DOHH2 (cell line): Measurements from ENCODE around the gene BAG2.

ENCODE experiments used
- H3F3A ChIP-seq: fragments of 200-600 bp; sonication (generic), shearing (Covaris generic); 2 replicates; pipeline ENCODE4 v1.6.0; 2016; ENCODE audit warnings: antibody characterized with exemption, mild to moderate bottlenecking; ENCODE audit not compliant: control insufficient read depth, insufficient read depth
- H3K27ac ChIP-seq: fragments of 200-600 bp; sonication (generic); 2 replicates; pipeline ENCODE4 v1.5.1; 2014; ENCODE audit warnings: low read depth, mild to moderate bottlenecking, low read length, moderate library complexity
- H3K27me3 ChIP-seq: fragments of 200-600 bp; sonication (generic); 2 replicates; pipeline ENCODE4 v1.6.1; 2014; ENCODE audit warnings: mild to moderate bottlenecking, low read length, mixed read lengths; ENCODE audit not compliant: control insufficient read depth
- H3K36me3 ChIP-seq: fragments of 200-600 bp; sonication (generic); 2 replicates; pipeline ENCODE4 v1.6.1; 2014; ENCODE audit warnings: mild to moderate bottlenecking, low read length, moderate library complexity, mixed read lengths; ENCODE audit not compliant: control insufficient read depth
- H3K4me1 ChIP-seq: fragments of 200-600 bp; sonication (generic); 2 replicates; pipeline ENCODE4 v1.6.1; 2014; ENCODE audit warnings: mild to moderate bottlenecking, low read length, mixed read lengths; ENCODE audit not compliant: control insufficient read depth
- H3K4me2 ChIP-seq: fragments of 200-600 bp; sonication (generic); 2 replicates; pipeline ENCODE4 v1.6.0; 2014; ENCODE audit warnings: mild to moderate bottlenecking, low read length, moderate library complexity
- H3K4me3 ChIP-seq: fragments of 200-600 bp; sonication (generic); 2 replicates; pipeline ENCODE4 v1.5.1; 2014; ENCODE audit warnings: mild to moderate bottlenecking, low read length, mixed read lengths
- H3K79me2 ChIP-seq: fragments of 200-600 bp; sonication (generic); 2 replicates; pipeline ENCODE4 v1.6.1; 2014; ENCODE audit warnings: mild to moderate bottlenecking, low read length, mixed read lengths; ENCODE audit not compliant: control insufficient read depth
- H3K9me2 ChIP-seq: fragments of 200-600 bp; sonication (generic); replicated peaks from 2 replicates; pipeline ENCODE4 v1.6.1; 2014; ENCODE audit warnings: mild to moderate bottlenecking, low read length, mixed read lengths; ENCODE audit not compliant: control insufficient read depth
- H3K9me3 ChIP-seq: fragments of 200-600 bp; sonication (generic); 2 replicates; pipeline ENCODE4 v1.6.1; 2014; ENCODE audit warnings: antibody characterized with exemption, low read length, mixed read lengths; ENCODE audit not compliant: control insufficient read depth, insufficient read depth
- H4K20me1 ChIP-seq: fragments of 200-600 bp; sonication (generic); 2 replicates; pipeline ENCODE4 v1.6.0; 2014; ENCODE audit warnings: low read depth, mild to moderate bottlenecking, antibody characterized with exemption, low read length, moderate library complexity; ENCODE audit not compliant: control insufficient read depth, insufficient read depth
- CTCF ChIP-seq: fragments of 200-600 bp; sonication (generic); IDR thresholded peaks from one replicate; pipeline ENCODE4 v1.5.1; 2014; ENCODE audit warnings: antibody characterized with exemption, mild to moderate bottlenecking, low read depth, low read length; ENCODE audit not compliant: poor library complexity, severe bottlenecking
- EZH2phosphoT487 ChIP-seq: fragments of 200-600 bp; sonication (generic); IDR thresholded peaks from 2 replicates; pipeline ENCODE4 v1.6.1; 2017; ENCODE audit warnings: borderline replicate concordance, mild to moderate bottlenecking, antibody characterized with exemption, low read length, moderate library complexity, mixed read lengths

The BAG2 gene

GRCh38 chr6:57158658-57159057 is 13.5 kb upstream of the BAG2 start:
- Histone ChIP-seq H3K9me2 (no peaks in the 10 kb centered on the region), H3K4me2 (no peak overlapping the region), H3F3A (no peaks in the 10 kb centered on the region), H3K27me3 (no peaks in the 10 kb centered on the region), H4K20me1 (no peaks in the 10 kb centered on the region), H3K27ac (no peak overlapping the region), H3K4me1 (no peaks in the 10 kb centered on the region), H3K4me3 (no peak overlapping the region), H3K9me3 (no peaks in the 10 kb centered on the region), H3K79me2 (no peaks in the 10 kb centered on the region), H3K36me3 (peaks cover 17% of the 10 kb centered on the region)
- TF ChIP-seq CTCF (no peak), EZH2phosphoT487 (no peak)

- H4K20me1 ChIP-seq = no peaks in the 10 kb centered on the region
- H3K4me3 ChIP-seq = no peak overlapping the region
- H3K27ac ChIP-seq = no peak overlapping the region
- H3K79me2 ChIP-seq = no peaks in the 10 kb centered on the region
- H3F3A ChIP-seq = no peaks in the 10 kb centered on the region
- no peaks in the 10 kb centered on the region for H3K9me2 ChIP-seq
- H3K9me3 ChIP-seq = no peaks in the 10 kb centered on the region
- H3K36me3 ChIP-seq = peaks cover 14% of the 10 kb centered on the region
- H3K27me3 ChIP-seq = no peaks in the 10 kb centered on the region
- no peaks in the 10 kb centered on the region for H3K4me1 ChIP-seq
- TF ChIP-seq EZH2phosphoT487 = no peak
- TF ChIP-seq CTCF = no peak
- no peak overlapping the region for H3K4me2 ChIP-seq
These were observed 13.0 kb upstream of the BAG2 start for GRCh38 chr6:57159127-57159526.

GRCh38 chr6:57162028-57162427 is 10.1 kb upstream of the BAG2 start:
- Histone ChIP-seq H3K9me3 (no peaks in the 10 kb centered on the region), H3K36me3 (peaks cover 9% of the 10 kb centered on the region), H3K4me1 (no peaks in the 10 kb centered on the region), H3K27ac (no peak overlapping the region), H3K9me2 (no peaks in the 10 kb centered on the region), H3K4me2 (no peak overlapping the region), H3F3A (no peaks in the 10 kb centered on the region), H3K79me2 (no peaks in the 10 kb centered on the region), H3K4me3 (no peak overlapping the region), H4K20me1 (no peaks in the 10 kb centered on the region), H3K27me3 (no peaks in the 10 kb centered on the region)
- TF ChIP-seq CTCF = no peak
- no peak for TF ChIP-seq EZH2phosphoT487

GRCh38 chr6:57162516-57162915 is 9.6 kb upstream of the BAG2 start:
- H4K20me1 ChIP-seq = no peaks in the 10 kb centered on the region
- no peaks in the 10 kb centered on the region for H3K9me2 ChIP-seq
- no peaks in the 10 kb centered on the region for H3K9me3 ChIP-seq
- no peaks in the 10 kb centered on the region for H3F3A ChIP-seq
- no peak overlapping the region for H3K27ac ChIP-seq
- no peaks in the 10 kb centered on the region for H3K79me2 ChIP-seq
- no peak overlapping the region for H3K4me2 ChIP-seq
- H3K4me1 ChIP-seq = no peaks in the 10 kb centered on the region
- no peaks in the 10 kb centered on the region for H3K27me3 ChIP-seq
- TF ChIP-seq EZH2phosphoT487 (no peak), CTCF (no peak)
- peaks cover 11% of the 10 kb centered on the region for H3K36me3 ChIP-seq
- no peak overlapping the region for H3K4me3 ChIP-seq
